Measurements from ENCODE around the gene ALDH1L1.
"Not testable (repeated sequence)": the region's sequence is repeated elsewhere in the genome, so short reads cannot be mapped to it uniquely, and the experiment has no call there.

The ALDH1L1 gene

GRCh38 chr3:126105691-126106187 lies 74.6 kb downstream of the ALDH1L1 start:
- no peak for DNase-seq (ENCODE audit: low read depth)

- DNase-seq (ENCODE audit: low read depth), result no peak
These were observed 75.4 kb downstream of the ALDH1L1 start for GRCh38 chr3:126104742-126105605.

- no peak for DNase-seq (ENCODE audit: low read depth)
These were observed 76.3 kb downstream of the ALDH1L1 start for GRCh38 chr3:126104028-126104635.

GRCh38 chr3:126103121-126104027 lies 77.0 kb downstream of the ALDH1L1 start:
- no peak for DNase-seq (ENCODE audit: low read depth)

GRCh38 chr3:126102530-126102951 lies 77.8 kb downstream of the ALDH1L1 start:
- no peak for DNase-seq (ENCODE audit: low read depth)

- DNase-seq (ENCODE audit: low read depth), result no peak
These were observed 78.4 kb downstream of the ALDH1L1 start for GRCh38 chr3:126102011-126102410.

- no peak for DNase-seq (ENCODE audit: low read depth)
These were observed 78.8 kb downstream of the ALDH1L1 start for GRCh38 chr3:126101521-126101982.

- peak; percentile 49 for DNase-seq (ENCODE audit: low read depth)
These were observed 79.6 kb downstream of the ALDH1L1 start for GRCh38 chr3:126100634-126101301.

- no peak for DNase-seq (ENCODE audit: low read depth)
These were observed 80.1 kb downstream of the ALDH1L1 start for GRCh38 chr3:126100269-126100633.

- no peak for DNase-seq (ENCODE audit: low read depth)
These were observed 82.0 kb downstream of the ALDH1L1 start for GRCh38 chr3:126098391-126098858.

GRCh38 chr3:126097801-126098200 lies 82.6 kb downstream of the ALDH1L1 start:
- no peak for DNase-seq (ENCODE audit: low read depth)

- not testable (repeated sequence) for DNase-seq (ENCODE audit: low read depth)
These were observed 84.1 kb downstream of the ALDH1L1 start for GRCh38 chr3:126096274-126096673.

GRCh38 chr3:126092128-126092527 lies 88.3 kb downstream of the ALDH1L1 start:
- not testable (repeated sequence) for DNase-seq (ENCODE audit: low read depth)

- no peak for DNase-seq (ENCODE audit: low read depth)
These were observed 92.7 kb downstream of the ALDH1L1 start for GRCh38 chr3:126087552-126088175.

- no peak for DNase-seq (ENCODE audit: low read depth)
These were observed 94.5 kb downstream of the ALDH1L1 start for GRCh38 chr3:126085841-126086240.

- DNase-seq (ENCODE audit: low read depth), result no peak
These were observed 95.1 kb downstream of the ALDH1L1 start for GRCh38 chr3:126085276-126085675.

- no peak for DNase-seq (ENCODE audit: low read depth)
These were observed 95.6 kb downstream of the ALDH1L1 start for GRCh38 chr3:126084768-126085180.

GRCh38 chr3:126083913-126084767 lies 96.2 kb downstream of the ALDH1L1 start, which contains the start of gene SLC41A3:
Gene SLC41A3 (minus strand): TSS chr3:126084124. CDS start chr3:126068219, 15,905 bp downstream.
- no peak for DNase-seq (ENCODE audit: low read depth)

GRCh38 chr3:126083511-126083912 lies 96.9 kb downstream of the ALDH1L1 start:
- no peak for DNase-seq (ENCODE audit: low read depth)

- no peak for DNase-seq (ENCODE audit: low read depth)
These were observed 97.3 kb downstream of the ALDH1L1 start for GRCh38 chr3:126083138-126083445.
